Smooth muscle cell of the brain vasculature (primary cell): Measurements from ENCODE around the gene SNRK.
"Not testable (repeated sequence)": the region's sequence is repeated elsewhere in the genome, so short reads cannot be mapped to it uniquely, and the experiment has no call there.

Experiments used
- DNase-seq: peaks from one replicate; pipeline ENCODE4 v3.0.0-alpha.2; 2012; ENCODE audit warnings: low read depth, low spot score

The SNRK gene

GRCh38 chr3:43346978-43347749 lies 60.8 kb downstream of the SNRK start:
- no peak for DNase-seq

GRCh38 chr3:43347774-43348173 lies 61.4 kb downstream of the SNRK start:
- DNase-seq, result no peak

GRCh38 chr3:43348350-43348749 lies 62.0 kb downstream of the SNRK start:
- DNase-seq, result no peak

- DNase-seq, result no peak
Measured at GRCh38 chr3:43348852-43349574, 62.7 kb downstream of the SNRK start.

GRCh38 chr3:43349716-43350115 lies 63.4 kb downstream of the SNRK start:
- no peak for DNase-seq

- DNase-seq, result no peak
Measured at GRCh38 chr3:43353393-43353792, 67.1 kb downstream of the SNRK start.

GRCh38 chr3:43353923-43354670 lies 67.8 kb downstream of the SNRK start:
- DNase-seq, result no peak

- DNase-seq, result not testable (repeated sequence)
Measured at GRCh38 chr3:43356033-43356432, 69.7 kb downstream of the SNRK start.

- no peak for DNase-seq
Measured at GRCh38 chr3:43361077-43361476, 74.7 kb downstream of the SNRK start.

- no peak for DNase-seq
Measured at GRCh38 chr3:43362183-43362582, 75.8 kb downstream of the SNRK start.

GRCh38 chr3:43362961-43363360 lies 76.6 kb downstream of the SNRK start:
- no peak for DNase-seq

- no peak for DNase-seq
Measured at GRCh38 chr3:43363621-43364266, 77.4 kb downstream of the SNRK start.

- no peak for DNase-seq
Measured at GRCh38 chr3:43364494-43364893, 78.2 kb downstream of the SNRK start.

- no peak for DNase-seq
Measured at GRCh38 chr3:43364926-43365325, 78.6 kb downstream of the SNRK start.

- DNase-seq, result no peak
Measured at GRCh38 chr3:43365601-43366305, 79.4 kb downstream of the SNRK start.

GRCh38 chr3:43366481-43366880 lies 80.1 kb downstream of the SNRK start:
- DNase-seq, result no peak

GRCh38 chr3:43366885-43367284 lies 80.5 kb downstream of the SNRK start:
- DNase-seq, result no peak

GRCh38 chr3:43369404-43370292 lies 83.3 kb downstream of the SNRK start:
- no peak for DNase-seq

- DNase-seq, result no peak
Measured at GRCh38 chr3:43370293-43370980, 84.1 kb downstream of the SNRK start.

GRCh38 chr3:43371494-43371893 lies 85.2 kb downstream of the SNRK start:
- no peak for DNase-seq
